ENCODE measurements around the gene KCNJ6.

The KCNJ6 gene

GRCh38 chr21:37956772-37957171 is 40.5 kb upstream of the KCNJ6 start:
- H3K36me3 ChIP-seq (ENCODE audit: control insufficient read depth in 1 of 2, insufficient read depth in 2 of 2, low read depth in 1 of 2, low read length in 2 of 2) = no peaks in the 10 kb centered on the region
- no peak overlapping the region for H3K27ac ChIP-seq (ENCODE audit: low read length, poor library complexity, severe bottlenecking)
- H3K4ac ChIP-seq (ENCODE audit: low read depth in 1 of 2, low read length in 2 of 2) = no peak overlapping the region
- no peaks in the 10 kb centered on the region for H3K79me1 ChIP-seq (replicated peaks; ENCODE audit: low read length, poor library complexity, severe bottlenecking)
- no peak overlapping the region for H3K14ac ChIP-seq (ENCODE audit: low read length in 2 of 2)
- no peak overlapping the region for H2BK12ac ChIP-seq (ENCODE audit: low read length in 2 of 2)
- peaks cover 7% of the 10 kb centered on the region for H3K9me3 ChIP-seq (ENCODE audit: control insufficient read depth, low read length)
- DNase-seq = no peak
- no peak overlapping the region for H4K91ac ChIP-seq (ENCODE audit: low read length)
- H2BK120ac ChIP-seq (ENCODE audit: low read depth, low read length) = no peak overlapping the region
- no peak overlapping the region for H2BK5ac ChIP-seq (ENCODE audit: low read depth, low read length, poor library complexity, severe bottlenecking)
- no peak overlapping the region for H2BK15ac ChIP-seq (ENCODE audit: low read depth, poor library complexity, severe bottlenecking)
- H2AFZ ChIP-seq (ENCODE audit: low read depth, low read length) = no peak overlapping the region
- H3K4me2 ChIP-seq (ENCODE audit: low read length, poor library complexity, severe bottlenecking) = no peak overlapping the region
- peaks cover 2% of the 10 kb centered on the region for H3K4me1 ChIP-seq (ENCODE audit: control insufficient read depth, insufficient read depth, low read depth, low read length)
- H3K27me3 ChIP-seq (ENCODE audit: control insufficient read depth in 1 of 2, insufficient read depth in 1 of 2, low read length in 2 of 2) = peaks cover 11 to 70% of the 10 kb centered on the region in 2 experiments
- H3K4me3 ChIP-seq (ENCODE audit: insufficient read depth in 1 of 2, low read depth in 1 of 2, low read length in 2 of 2) = no peak overlapping the region
- H2AK5ac ChIP-seq (ENCODE audit: low read length, severe bottlenecking) = no peak overlapping the region
- 72% methylated on average over 7 of the region's 9 CpGs for WGBS
- no peak overlapping the region for H4K8ac ChIP-seq (ENCODE audit: low read length)
- no peak overlapping the region for H3K23ac ChIP-seq (ENCODE audit: low read length in 2 of 2)
- H3K9ac ChIP-seq (ENCODE audit: low read length) = no peak overlapping the region
- no peak overlapping the region for H3K18ac ChIP-seq (ENCODE audit: low read depth in 1 of 2, low read length in 2 of 2)

GRCh38 chr21:37945036-37945435 is 28.8 kb upstream of the KCNJ6 start:
- no peak overlapping the region for H2BK15ac ChIP-seq (ENCODE audit: low read depth, poor library complexity, severe bottlenecking)
- no peak overlapping the region for H2AK5ac ChIP-seq (ENCODE audit: low read length, severe bottlenecking)
- H3K79me1 ChIP-seq (replicated peaks; ENCODE audit: low read length, poor library complexity, severe bottlenecking) = no peaks in the 10 kb centered on the region
- no peak overlapping the region for H3K23ac ChIP-seq (ENCODE audit: low read length in 2 of 2)
- no peak overlapping the region for H3K4me3 ChIP-seq (ENCODE audit: insufficient read depth in 1 of 2, low read depth in 1 of 2, low read length in 2 of 2)
- no peak overlapping the region for H3K9ac ChIP-seq (ENCODE audit: low read length)
- no peak overlapping the region for H3K18ac ChIP-seq (ENCODE audit: low read depth in 1 of 2, low read length in 2 of 2)
- no peak overlapping the region for H4K91ac ChIP-seq (ENCODE audit: low read length)
- no peak overlapping the region for H3K27ac ChIP-seq (ENCODE audit: low read length, poor library complexity, severe bottlenecking)
- DNase-seq = no peak
- no peak overlapping the region for H3K4ac ChIP-seq (ENCODE audit: low read depth in 1 of 2, low read length in 2 of 2)
- H4K8ac ChIP-seq (ENCODE audit: low read length) = no peak overlapping the region
- H3K4me2 ChIP-seq (ENCODE audit: low read length, poor library complexity, severe bottlenecking) = no peak overlapping the region
- no peak overlapping the region for H3K14ac ChIP-seq (ENCODE audit: low read length in 2 of 2)
- H2BK12ac ChIP-seq (ENCODE audit: low read length in 2 of 2) = no peak overlapping the region
- peaks cover 5% of the 10 kb centered on the region for H3K9me3 ChIP-seq (ENCODE audit: control insufficient read depth, low read length)
- peaks cover 8 to 41% of the 10 kb centered on the region in 2 experiments for H3K27me3 ChIP-seq (ENCODE audit: control insufficient read depth in 1 of 2, insufficient read depth in 1 of 2, low read length in 2 of 2)
- H3K36me3 ChIP-seq (ENCODE audit: control insufficient read depth in 1 of 2, insufficient read depth in 2 of 2, low read depth in 1 of 2, low read length in 2 of 2) = no peaks in the 10 kb centered on the region
- no peak overlapping the region for H2BK120ac ChIP-seq (ENCODE audit: low read depth, low read length)
- H2AFZ ChIP-seq (ENCODE audit: low read depth, low read length) = no peak overlapping the region
- no peaks in the 10 kb centered on the region for H3K4me1 ChIP-seq (ENCODE audit: control insufficient read depth, insufficient read depth, low read depth, low read length)
- 94% methylated on average over 1 of the region's 2 CpGs for WGBS
- H2BK5ac ChIP-seq (ENCODE audit: low read depth, low read length, poor library complexity, severe bottlenecking) = no peak overlapping the region

GRCh38 chr21:37944496-37944895 is 28.2 kb upstream of the KCNJ6 start:
- no peak overlapping the region for H2AK5ac ChIP-seq (ENCODE audit: low read length, severe bottlenecking)
- H2BK5ac ChIP-seq (ENCODE audit: low read depth, low read length, poor library complexity, severe bottlenecking) = no peak overlapping the region
- no peak overlapping the region for H2AFZ ChIP-seq (ENCODE audit: low read depth, low read length)
- no peak overlapping the region for H3K27ac ChIP-seq (ENCODE audit: low read length, poor library complexity, severe bottlenecking)
- H3K4me2 ChIP-seq (ENCODE audit: low read length, poor library complexity, severe bottlenecking) = no peak overlapping the region
- no peak overlapping the region for H3K4me3 ChIP-seq (ENCODE audit: insufficient read depth in 1 of 2, low read depth in 1 of 2, low read length in 2 of 2)
- H3K4ac ChIP-seq (ENCODE audit: low read depth in 1 of 2, low read length in 2 of 2) = no peak overlapping the region
- H3K14ac ChIP-seq (ENCODE audit: low read length in 2 of 2) = no peak overlapping the region
- no peak overlapping the region for H4K8ac ChIP-seq (ENCODE audit: low read length)
- H2BK120ac ChIP-seq (ENCODE audit: low read depth, low read length) = no peak overlapping the region
- no peaks in the 10 kb centered on the region for H3K4me1 ChIP-seq (ENCODE audit: control insufficient read depth, insufficient read depth, low read depth, low read length)
- H3K23ac ChIP-seq (ENCODE audit: low read length in 2 of 2) = no peak overlapping the region
- H3K18ac ChIP-seq (ENCODE audit: low read depth in 1 of 2, low read length in 2 of 2) = no peak overlapping the region
- H3K79me1 ChIP-seq (replicated peaks; ENCODE audit: low read length, poor library complexity, severe bottlenecking) = no peaks in the 10 kb centered on the region
- DNase-seq = no peak
- 63% methylated on average over 5 of the region's 5 CpGs for WGBS
- H3K9me3 ChIP-seq (ENCODE audit: control insufficient read depth, low read length) = peaks cover 5% of the 10 kb centered on the region
- no peak overlapping the region for H2BK15ac ChIP-seq (ENCODE audit: low read depth, poor library complexity, severe bottlenecking)
- H3K36me3 ChIP-seq (ENCODE audit: control insufficient read depth in 1 of 2, insufficient read depth in 2 of 2, low read depth in 1 of 2, low read length in 2 of 2) = no peaks in the 10 kb centered on the region
- H4K91ac ChIP-seq (ENCODE audit: low read length) = no peak overlapping the region
- H3K9ac ChIP-seq (ENCODE audit: low read length) = no peak overlapping the region
- H3K27me3 ChIP-seq (ENCODE audit: control insufficient read depth in 1 of 2, insufficient read depth in 1 of 2, low read length in 2 of 2) = peaks cover 8 to 39% of the 10 kb centered on the region in 2 experiments
- H2BK12ac ChIP-seq (ENCODE audit: low read length in 2 of 2) = no peak overlapping the region

GRCh38 chr21:37940691-37941090 is 24.4 kb upstream of the KCNJ6 start:
- Histone ChIP-seq H4K8ac (ENCODE audit: low read length) (no peak overlapping the region), H3K4ac (ENCODE audit: low read depth in 1 of 2, low read length in 2 of 2) (no peak overlapping the region), H3K9ac (ENCODE audit: low read length) (no peak overlapping the region), H2AFZ (ENCODE audit: low read depth, low read length) (no peak overlapping the region), H3K4me2 (ENCODE audit: low read length, poor library complexity, severe bottlenecking) (no peak overlapping the region), H3K14ac (ENCODE audit: low read length in 2 of 2) (no peak overlapping the region), H3K36me3 (ENCODE audit: control insufficient read depth in 1 of 2, insufficient read depth in 2 of 2, low read depth in 1 of 2, low read length in 2 of 2) (no peaks in the 10 kb centered on the region), H3K18ac (ENCODE audit: low read depth in 1 of 2, low read length in 2 of 2) (no peak overlapping the region), H3K23ac (ENCODE audit: low read length in 2 of 2) (no peak overlapping the region), H3K27me3 (ENCODE audit: control insufficient read depth in 1 of 2, insufficient read depth in 1 of 2, low read length in 2 of 2) (peaks cover 8 to 10% of the 10 kb centered on the region in 2 experiments), H3K4me3 (ENCODE audit: insufficient read depth in 1 of 2, low read depth in 1 of 2, low read length in 2 of 2) (no peak overlapping the region), H3K79me1 (replicated peaks; ENCODE audit: low read length, poor library complexity, severe bottlenecking) (no peaks in the 10 kb centered on the region), H2BK5ac (ENCODE audit: low read depth, low read length, poor library complexity, severe bottlenecking) (no peak overlapping the region), H2AK5ac (ENCODE audit: low read length, severe bottlenecking) (no peak overlapping the region), H2BK120ac (ENCODE audit: low read depth, low read length) (no peak overlapping the region), H2BK12ac (ENCODE audit: low read length in 2 of 2) (no peak overlapping the region), H4K91ac (ENCODE audit: low read length) (no peak overlapping the region), H3K9me3 (ENCODE audit: control insufficient read depth, low read length) (no peaks in the 10 kb centered on the region), H3K4me1 (ENCODE audit: control insufficient read depth, insufficient read depth, low read depth, low read length) (no peaks in the 10 kb centered on the region), H2BK15ac (ENCODE audit: low read depth, poor library complexity, severe bottlenecking) (no peak overlapping the region), H3K27ac (ENCODE audit: low read length, poor library complexity, severe bottlenecking) (no peak overlapping the region)
- WGBS = 11% methylated on average over 1 of the region's 2 CpGs
- DNase-seq = no peak

Measured in mesenchymal stem cell (in vitro differentiated cells and primary cell).